GM23248 (cell line): Measurements from ENCODE around the gene ZNF580.

ENCODE experiments used
- EZH2 ChIP-seq: fragments of 200-600 bp; sonication (generic); IDR thresholded peaks from 2 replicates; pipeline ENCODE4 v1.6.1; 2018; ENCODE audit warnings: antibody characterized with exemption, mild to moderate bottlenecking; ENCODE audit not compliant: insufficient read depth, poor library complexity, severe bottlenecking
- EZH2phosphoT487 ChIP-seq: fragments of 200-600 bp; sonication (generic); IDR thresholded peaks from 2 replicates; pipeline ENCODE4 v1.6.1; 2018; ENCODE audit warnings: antibody characterized with exemption, moderate library complexity, mild to moderate bottlenecking, low read depth; ENCODE audit not compliant: insufficient read depth

- TF ChIP-seq EZH2 (no peak), EZH2phosphoT487 (no peak)
Measured at GRCh38 chr19:55650602-55651230, 9.9 kb downstream of the ZNF580 start.
